HepG2 (cell line): Measurements from ENCODE around the gene DIAPH1.

Experiments
- CHD2 ChIP-seq: IDR thresholded peaks from 2 replicates; pipeline ENCODE4 v1.6.1; 2011; ENCODE audit warnings: low read depth, low read length, improper control_type of control experiment
- ZNF367 ChIP-seq: sonication (generic); formaldehyde crosslinking; IDR thresholded peaks from 2 replicates; pipeline ENCODE4 v1.4.0; 2020; ENCODE audit warnings: missing genetic modification reagents, borderline replicate concordance
- TF ChIP-seq, protein P1 (sequence below): sonication (generic); formaldehyde crosslinking; IDR thresholded peaks from 2 replicates; pipeline ENCODE4 v1.5.1; 2020; ENCODE audit warnings: missing genetic modification reagents, mild to moderate bottlenecking, borderline replicate concordance

DNA sequence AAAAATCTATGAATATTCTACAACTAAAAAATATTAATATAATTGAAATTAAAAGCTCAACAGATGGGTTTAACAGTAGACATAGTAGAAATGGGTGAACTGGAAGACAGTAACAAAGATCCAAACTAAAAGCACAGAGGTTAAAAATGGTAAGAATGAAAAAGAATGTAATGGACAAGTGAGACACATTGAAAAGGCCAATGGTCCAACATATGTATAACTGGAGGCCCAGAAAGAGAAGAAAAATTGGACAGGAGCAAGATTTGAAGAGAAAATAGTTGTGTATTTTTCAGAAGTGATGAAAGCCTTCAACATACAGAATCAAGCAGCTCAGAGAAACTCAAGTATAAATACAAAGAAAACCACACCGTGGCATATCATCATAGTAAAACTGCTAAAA lies 71.3 kb downstream of the DIAPH1 start:
- TF ChIP-seq ZNF367 (CRISPR knock-in tag) (no peak), CHD2 (no peak)
- TF ChIP-seq, protein P1, sequence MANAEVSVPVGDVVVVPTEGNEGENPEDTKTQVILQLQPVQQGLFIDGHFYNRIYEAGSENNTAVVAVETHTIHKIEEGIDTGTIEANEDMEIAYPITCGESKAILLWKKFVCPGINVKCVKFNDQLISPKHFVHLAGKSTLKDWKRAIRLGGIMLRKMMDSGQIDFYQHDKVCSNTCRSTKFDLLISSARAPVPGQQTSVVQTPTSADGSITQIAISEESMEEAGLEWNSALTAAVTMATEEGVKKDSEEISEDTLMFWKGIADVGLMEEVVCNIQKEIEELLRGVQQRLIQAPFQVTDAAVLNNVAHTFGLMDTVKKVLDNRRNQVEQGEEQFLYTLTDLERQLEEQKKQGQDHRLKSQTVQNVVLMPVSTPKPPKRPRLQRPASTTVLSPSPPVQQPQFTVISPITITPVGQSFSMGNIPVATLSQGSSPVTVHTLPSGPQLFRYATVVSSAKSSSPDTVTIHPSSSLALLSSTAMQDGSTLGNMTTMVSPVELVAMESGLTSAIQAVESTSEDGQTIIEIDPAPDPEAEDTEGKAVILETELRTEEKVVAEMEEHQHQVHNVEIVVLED: no peak
